Measurements from ENCODE around the gene GPR35. TPM values are rescaled to one million over a fixed set of nuclear protein-coding genes. Genes with fewer than 3 reads are reported as not detected.
A peak's percentile ranks its signal among the peaks of the same experiment; 100 is the strongest.
"Not testable (repeated sequence)": the region's sequence is repeated elsewhere in the genome, so short reads cannot be mapped to it uniquely, and the experiment has no call there.

The GPR35 gene
- polyA plus RNA-seq, 3 donors from 2014 or later, result 0.89 to 1.6 TPM; not detected in 1

GRCh38 chr2:240615820-240616547, 9.3 kb upstream of the GPR35 start:
- no peak for DNase-seq
- Mint-ChIP-seq H3K4me3 (no peak overlapping the region), H3K4me1 (peaks cover 14 to 26% of the 10 kb centered on the region in 2 donors), H3K36me3 (peaks cover 10 to 16% (median 12%) of the 10 kb centered on the region in 3 donors), H3K9me3 (no peaks in the 10 kb centered on the region), H3K27ac (peak overlapping the region in 1 of 6 donors; percentile 26), H3K27me3 (ENCODE audit: low read depth in 3 of 3) (peaks cover 0 to 7% (median 2%) of the 10 kb centered on the region in 3 donors)

DNA sequence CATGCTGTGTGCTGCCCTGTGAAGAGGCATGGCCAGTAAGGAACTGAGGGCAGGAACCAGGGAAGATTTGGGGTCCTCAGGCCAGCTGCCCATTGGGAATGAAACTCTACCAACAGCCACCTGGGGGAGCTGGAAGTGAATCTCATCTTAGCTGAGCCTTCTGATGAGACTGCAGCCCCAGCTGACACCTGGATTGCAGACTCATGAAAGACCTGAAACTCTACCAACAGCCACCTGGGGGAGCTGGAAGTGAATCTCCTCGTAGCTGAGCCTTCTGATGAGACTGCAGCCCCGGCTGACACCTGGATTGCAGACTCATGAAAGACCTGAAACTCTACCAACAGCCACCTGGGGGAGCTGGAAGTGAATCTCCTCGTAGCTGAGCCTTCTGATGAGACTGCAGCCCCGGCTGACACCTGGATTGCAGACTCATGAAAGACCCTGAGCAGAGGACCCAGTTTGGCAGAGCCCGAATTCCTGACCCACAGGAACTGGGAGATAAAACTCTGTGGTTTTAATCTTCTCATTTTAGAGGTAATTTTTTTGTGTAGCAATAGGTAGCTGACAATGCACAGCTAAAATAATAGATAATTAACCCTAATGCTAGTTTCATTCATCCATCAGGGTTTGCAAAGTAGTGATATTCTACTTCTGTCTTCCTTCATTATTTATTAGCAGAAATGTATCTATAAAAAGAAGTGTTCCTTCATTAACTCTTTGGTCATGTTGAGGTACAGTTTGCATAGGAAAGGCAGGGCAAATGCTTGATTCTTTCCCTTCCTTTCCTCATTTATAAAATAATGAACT, 8.2 kb upstream of the GPR35 start:
- H3K9me3 Mint-ChIP-seq, H3K27ac Mint-ChIP-seq, DNase-seq, H3K4me3 Mint-ChIP-seq: not testable (repeated sequence)
- H3K4me1 Mint-ChIP-seq, result peaks cover 24 to 35% of the 10 kb centered on the region in 2 donors
- H3K36me3 Mint-ChIP-seq, result peaks cover 5 to 12% (median 7%) of the 10 kb centered on the region in 3 donors
- H3K27me3 Mint-ChIP-seq (ENCODE audit: low read depth in 3 of 3), result peaks cover 0 to 13% (median 8%) of the 10 kb centered on the region in 3 donors

DNA sequence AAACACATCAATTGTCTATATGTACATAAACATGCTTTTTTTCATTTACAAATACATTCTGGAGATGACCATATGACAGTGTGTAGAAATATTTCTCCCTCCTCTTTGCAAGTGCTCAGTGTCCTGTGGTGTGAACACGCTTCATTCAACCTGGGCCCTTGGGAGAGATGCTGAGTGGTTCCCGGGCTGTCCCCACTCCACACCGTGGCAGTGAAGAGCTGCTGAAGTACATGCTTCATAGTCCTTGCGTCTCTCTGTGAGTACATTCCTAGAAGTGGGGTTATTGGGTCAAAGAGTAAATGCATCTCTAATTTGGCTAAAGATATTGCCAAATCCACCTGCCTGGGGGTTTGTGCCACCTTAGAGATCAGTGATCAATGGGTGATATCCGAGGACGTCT, 6.5 kb upstream of the GPR35 start:
- Mint-ChIP-seq H3K27me3 (ENCODE audit: low read depth in 3 of 3) (peaks cover 2 to 17% (median 10%) of the 10 kb centered on the region in 3 donors), H3K4me1 (peaks cover 38 to 49% of the 10 kb centered on the region in 2 donors), H3K4me3 (peak overlapping the region in 1 of 5 donors; percentile 29), H3K36me3 (peaks cover 5 to 12% (median 7%) of the 10 kb centered on the region in 3 donors), H3K27ac (peak overlapping the region in 5 of 6 donors; percentile 9 to 66 (median 39)), H3K9me3 (peaks cover 0 to 3% (median 0%) of the 10 kb centered on the region in 6 donors)
- DNase-seq, result no peak

GRCh38 chr2:240619506-240620148, 5.7 kb upstream of the GPR35 start:
- no peak for DNase-seq

GRCh38 chr2:240620149-240620731, 5.0 kb upstream of the GPR35 start:
- Mint-ChIP-seq H3K27me3 (ENCODE audit: low read depth in 3 of 3) (peaks cover 2 to 22% (median 12%) of the 10 kb centered on the region in 3 donors), H3K36me3 (peaks cover 5 to 12% (median 7%) of the 10 kb centered on the region in 3 donors), H3K27ac (peak overlapping the region in 1 of 6 donors; percentile 90), H3K4me3 (no peak overlapping the region), H3K4me1 (peaks cover 48 to 63% of the 10 kb centered on the region in 2 donors), H3K9me3 (peaks cover 0 to 3% (median 0%) of the 10 kb centered on the region in 6 donors)
- DNase-seq, result no peak

More at GRCh38 chr2:240619506-240620148, 5.7 kb upstream of the GPR35 start:
- Mint-ChIP-seq H3K4me1 (peaks cover 42 to 56% of the 10 kb centered on the region in 2 donors), H3K36me3 (peaks cover 5 to 12% (median 7%) of the 10 kb centered on the region in 3 donors), H3K4me3 (peak overlapping the region in 2 of 5 donors; percentile 40 to 41), H3K27ac (peak overlapping the region in 4 of 6 donors; percentile 46 to 87 (median 81)), H3K9me3 (peaks cover 0 to 3% (median 0%) of the 10 kb centered on the region in 6 donors), H3K27me3 (ENCODE audit: low read depth in 3 of 3) (peaks cover 2 to 17% (median 10%) of the 10 kb centered on the region in 3 donors)

GRCh38 chr2:240620859-240621258, 4.4 kb upstream of the GPR35 start:
- peaks cover 0 to 3% (median 0%) of the 10 kb centered on the region in 6 donors for H3K9me3 Mint-ChIP-seq
- peaks cover 5 to 12% (median 7%) of the 10 kb centered on the region in 3 donors for H3K36me3 Mint-ChIP-seq
- peak overlapping the region in 4 of 5 donors; percentile 76 to 85 (median 81) for H3K4me3 Mint-ChIP-seq
- peaks cover 2 to 22% (median 12%) of the 10 kb centered on the region in 3 donors for H3K27me3 Mint-ChIP-seq (ENCODE audit: low read depth in 3 of 3)
- H3K27ac Mint-ChIP-seq, result peak overlapping the region; percentile 86 to 98 (median 92)
- no peak for DNase-seq
- peaks cover 54 to 64% of the 10 kb centered on the region in 2 donors for H3K4me1 Mint-ChIP-seq

DNA sequence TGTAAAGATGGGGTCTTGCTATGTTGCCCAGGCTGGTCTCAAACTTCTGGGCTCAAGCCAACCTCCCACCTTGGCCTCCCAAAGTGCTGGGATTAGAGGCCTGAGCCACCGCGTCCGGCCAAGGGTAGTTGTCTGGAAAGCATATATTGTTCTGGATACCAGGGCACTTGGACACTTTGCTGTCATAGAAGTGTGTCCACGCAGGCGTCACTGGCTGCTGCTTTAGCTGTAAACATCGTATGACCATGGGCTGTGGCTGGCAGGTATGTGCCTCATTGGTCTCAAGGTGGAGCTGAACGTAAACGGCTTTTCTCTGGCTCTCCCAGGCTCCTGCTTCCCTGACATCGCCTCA, 3.2 kb upstream of the GPR35 start:
- H3K4me3 Mint-ChIP-seq, result peak overlapping the region; percentile 76 to 85 (median 82)
- H3K4me1 Mint-ChIP-seq, result peaks cover 54 to 71% of the 10 kb centered on the region in 2 donors
- no peak for DNase-seq
- H3K36me3 Mint-ChIP-seq, result peaks cover 5 to 12% (median 7%) of the 10 kb centered on the region in 3 donors
- peaks cover 0 to 3% (median 0%) of the 10 kb centered on the region in 6 donors for H3K9me3 Mint-ChIP-seq
- peak overlapping the region; percentile 86 to 98 (median 92) for H3K27ac Mint-ChIP-seq
- H3K27me3 Mint-ChIP-seq (ENCODE audit: low read depth in 3 of 3), result peaks cover 2 to 22% (median 12%) of the 10 kb centered on the region in 3 donors

GRCh38 chr2:240622531-240623235, 2.6 kb upstream of the GPR35 start:
- H3K27ac Mint-ChIP-seq, result peak overlapping the region; percentile 86 to 98 (median 92)
- H3K4me1 Mint-ChIP-seq, result peaks cover 54 to 68% of the 10 kb centered on the region in 2 donors
- H3K9me3 Mint-ChIP-seq, result peaks cover 0 to 3% (median 0%) of the 10 kb centered on the region in 6 donors
- H3K36me3 Mint-ChIP-seq, result peaks cover 2 to 8% (median 5%) of the 10 kb centered on the region in 3 donors
- peak overlapping the region; percentile 76 to 85 (median 82) for H3K4me3 Mint-ChIP-seq
- peaks cover 2 to 22% (median 12%) of the 10 kb centered on the region in 3 donors for H3K27me3 Mint-ChIP-seq (ENCODE audit: low read depth in 3 of 3)
- DNase-seq, result peak; percentile 44 to 63 (median 51)

GRCh38 chr2:240623531-240624010, 1.7 kb upstream of the GPR35 start:
- H3K9me3 Mint-ChIP-seq, result peaks cover 0 to 3% (median 0%) of the 10 kb centered on the region in 6 donors
- no peak for DNase-seq
- H3K4me3 Mint-ChIP-seq, result peak overlapping the region in 3 of 5 donors; percentile 13 to 78 (median 72)
- peaks cover 2 to 22% (median 12%) of the 10 kb centered on the region in 3 donors for H3K27me3 Mint-ChIP-seq (ENCODE audit: low read depth in 3 of 3)
- H3K27ac Mint-ChIP-seq, result peak overlapping the region; percentile 43 to 90 (median 75)
- peaks cover 54 to 65% of the 10 kb centered on the region in 2 donors for H3K4me1 Mint-ChIP-seq
- peaks cover 0 to 6% (median 0%) of the 10 kb centered on the region in 3 donors for H3K36me3 Mint-ChIP-seq

DNA sequence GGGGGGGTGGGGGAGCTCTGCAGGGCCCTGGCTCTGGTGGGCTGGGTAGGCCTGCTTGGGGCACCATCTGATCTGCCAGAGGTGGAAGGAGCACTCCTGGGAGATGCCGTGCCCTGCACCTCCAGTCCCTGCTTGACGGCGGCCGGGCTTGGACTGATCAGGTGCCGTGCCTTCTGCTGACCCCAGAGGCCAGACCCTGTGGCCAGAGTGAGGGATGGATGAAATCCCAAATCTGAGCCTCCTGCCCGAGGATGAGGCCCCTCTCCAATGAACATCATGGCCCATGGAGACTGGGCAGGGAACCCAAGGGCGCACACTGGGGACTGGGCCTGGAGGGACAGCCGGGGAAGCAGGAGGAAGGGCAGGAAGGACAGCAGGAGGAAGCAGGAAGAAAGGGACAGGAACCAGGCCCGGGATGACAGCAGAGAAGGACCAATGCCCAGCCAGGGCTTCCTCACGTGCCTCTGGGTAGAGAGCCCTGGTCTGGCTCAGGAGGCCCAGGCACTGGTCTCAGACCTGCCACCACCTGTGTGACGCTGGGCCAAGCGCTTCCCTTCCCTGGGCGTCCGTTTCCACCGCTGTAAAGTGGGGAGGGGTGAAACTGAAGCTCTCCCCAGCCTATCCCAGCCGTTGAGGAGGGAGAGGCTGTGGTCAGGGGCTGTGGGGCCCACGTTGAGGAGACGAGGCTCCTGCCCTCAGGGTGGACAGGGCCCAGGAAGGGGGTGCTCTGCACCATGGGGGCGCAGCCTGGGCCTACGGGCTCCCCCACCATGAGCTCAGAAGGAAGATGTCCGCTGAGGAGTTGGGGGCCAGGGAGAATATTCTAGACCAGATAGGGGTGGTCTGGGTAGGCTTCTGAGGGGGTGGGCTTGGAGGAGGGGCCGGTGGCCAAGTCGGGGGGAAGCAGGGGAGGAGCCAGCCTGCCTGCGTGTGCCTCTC, 1.0 kb upstream of the GPR35 start:
- Mint-ChIP-seq H3K27me3 (ENCODE audit: low read depth in 3 of 3) (peaks cover 2 to 22% (median 12%) of the 10 kb centered on the region in 3 donors), H3K4me3 (peak overlapping the region; percentile 60 to 76 (median 62)), H3K4me1 (peaks cover 49 to 57% of the 10 kb centered on the region in 2 donors), H3K36me3 (no peaks in the 10 kb centered on the region), H3K27ac (peak overlapping the region; percentile 76 to 93 (median 88)), H3K9me3 (peaks cover 0 to 3% (median 0%) of the 10 kb centered on the region in 6 donors)
- DNase-seq, result no peak

DNA sequence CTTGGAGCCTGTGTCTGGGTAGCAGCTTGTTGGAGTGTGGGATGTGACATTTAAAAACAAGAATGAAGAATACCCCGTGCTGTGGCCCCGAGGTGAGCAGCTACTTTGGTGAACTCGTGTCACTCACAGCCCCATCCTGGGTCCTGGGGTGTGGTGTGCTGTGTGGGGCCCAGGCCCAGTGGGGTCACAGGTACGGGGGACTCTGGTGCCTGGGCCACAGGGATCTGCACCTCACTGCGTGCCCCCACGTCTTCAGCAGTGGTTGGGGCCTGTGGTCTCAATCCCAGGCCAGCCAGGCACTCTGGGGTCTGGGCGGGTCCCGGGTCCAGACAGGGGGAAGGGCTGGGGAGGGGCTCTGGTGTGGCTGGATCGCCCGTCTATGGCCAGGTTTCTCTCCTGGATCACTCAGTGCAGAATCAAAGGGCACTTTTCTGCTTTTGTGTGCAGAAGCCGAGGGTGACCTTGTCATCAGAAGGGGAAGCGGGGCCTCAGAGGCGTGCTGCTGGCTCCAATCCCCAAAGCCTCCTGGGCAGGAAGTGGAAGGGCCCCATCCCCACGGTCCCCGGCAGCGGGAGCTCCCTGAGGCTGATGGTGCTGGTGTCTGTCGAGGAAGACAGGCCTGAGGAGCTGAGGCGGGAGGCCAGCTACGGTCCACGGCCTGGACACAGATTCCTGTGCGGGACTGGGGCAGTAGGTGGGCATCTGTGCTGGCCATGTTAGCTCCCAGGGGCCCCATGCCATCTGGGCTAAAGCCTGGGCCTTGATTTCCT, 1.4 kb downstream of the GPR35 start:
- Mint-ChIP-seq H3K36me3 (no peaks in the 10 kb centered on the region), H3K27me3 (ENCODE audit: low read depth in 3 of 3) (peaks cover 2 to 10% (median 4%) of the 10 kb centered on the region in 3 donors), H3K9me3 (no peaks in the 10 kb centered on the region), H3K4me1 (peaks cover 33 to 39% of the 10 kb centered on the region in 2 donors), H3K27ac (peak overlapping the region in 2 of 6 donors; percentile 49 to 57), H3K4me3 (no peak overlapping the region)
- no peak for DNase-seq

Data from immature natural killer cell (primary cell).